Stimulated activated CD4-positive, alpha-beta T cell treated with anti-CD3 and anti-CD28 coated beads, Interleukin-4, amount 100 ng/mL, for 1 hour (primary cell): Measurements from ENCODE around the gene KIF4A.
A peak's percentile ranks its signal among the peaks of the same experiment; 100 is the strongest.

Source experiments
- DNase-seq: peaks from one replicate; pipeline ENCODE4 v3.0.0-alpha.2; 2020

The KIF4A gene

GRCh38 chrX:70410921-70411320, 121.0 kb downstream of the KIF4A start:
- no peak for DNase-seq

GRCh38 chrX:70411475-70411874, 121.6 kb downstream of the KIF4A start:
- no peak for DNase-seq

GRCh38 chrX:70421618-70422017, 131.7 kb downstream of the KIF4A start:
- DNase-seq: no peak

DNA sequence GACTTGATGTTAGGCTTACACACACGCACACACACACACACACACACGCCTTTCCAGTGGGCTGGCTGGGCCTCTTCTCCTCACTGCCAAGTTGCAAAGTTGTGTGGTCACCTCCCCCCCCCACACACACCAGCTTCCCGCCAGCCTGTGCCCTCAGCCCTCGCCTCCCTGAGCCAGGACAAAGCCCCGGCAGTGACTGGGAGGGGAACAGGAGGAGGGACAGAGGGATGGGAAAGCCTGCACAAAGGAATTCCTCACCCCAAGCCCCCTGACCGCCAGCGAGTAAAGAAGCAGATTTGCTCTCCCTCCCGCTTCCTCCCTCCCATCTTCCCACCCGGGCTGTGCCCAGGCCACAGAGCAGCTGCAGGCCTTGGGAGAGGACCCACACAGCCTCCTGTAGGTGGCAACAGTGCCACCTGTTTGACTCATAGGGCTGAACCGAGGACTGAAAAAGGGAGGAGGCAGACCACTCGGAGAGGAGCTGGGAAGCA, 133.0 kb downstream of the KIF4A start, which contains the start of gene GDPD2:
TSS of gene GDPD2 (plus strand) at position 464 of the 491 bp plus-strand sequence. CDS start 1,671 bp downstream, outside the sequence.
- DNase-seq: no peak

DNA sequence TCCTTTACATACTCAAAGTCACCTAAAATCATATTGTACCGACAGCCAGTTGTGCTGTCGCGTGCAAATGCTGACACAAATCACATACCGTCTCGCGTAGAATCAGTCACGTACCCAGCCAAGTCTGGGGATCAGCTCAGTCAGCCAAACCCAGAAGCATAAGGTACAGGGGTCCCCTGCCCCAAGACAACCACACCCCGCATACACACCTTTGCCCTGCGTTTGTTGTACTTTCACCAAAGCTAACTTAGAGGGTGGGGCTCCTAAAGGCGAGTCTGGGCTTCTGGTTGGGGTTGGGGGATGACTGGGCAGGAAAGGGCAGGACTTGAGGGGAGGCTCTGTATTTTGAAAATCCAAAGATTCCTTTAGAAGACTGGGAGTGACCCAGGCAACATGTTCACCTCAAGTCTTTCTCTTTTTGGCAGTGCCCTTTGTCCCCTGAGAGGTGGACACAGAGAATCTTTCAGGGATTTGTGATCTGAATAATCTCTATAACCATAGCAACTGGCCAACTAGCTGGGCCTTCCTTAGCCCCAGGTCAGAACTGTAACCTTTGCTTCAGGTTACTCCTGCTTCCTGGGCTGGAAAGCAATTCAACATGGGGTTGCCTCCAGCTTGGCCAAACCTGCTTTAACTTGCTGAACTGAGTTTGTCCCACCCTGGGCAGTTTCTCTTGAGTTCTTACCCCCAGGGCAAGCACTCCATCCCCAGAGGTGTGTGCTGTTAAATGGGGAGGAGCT, 134.2 kb downstream of the KIF4A start:
- no peak for DNase-seq

DNA sequence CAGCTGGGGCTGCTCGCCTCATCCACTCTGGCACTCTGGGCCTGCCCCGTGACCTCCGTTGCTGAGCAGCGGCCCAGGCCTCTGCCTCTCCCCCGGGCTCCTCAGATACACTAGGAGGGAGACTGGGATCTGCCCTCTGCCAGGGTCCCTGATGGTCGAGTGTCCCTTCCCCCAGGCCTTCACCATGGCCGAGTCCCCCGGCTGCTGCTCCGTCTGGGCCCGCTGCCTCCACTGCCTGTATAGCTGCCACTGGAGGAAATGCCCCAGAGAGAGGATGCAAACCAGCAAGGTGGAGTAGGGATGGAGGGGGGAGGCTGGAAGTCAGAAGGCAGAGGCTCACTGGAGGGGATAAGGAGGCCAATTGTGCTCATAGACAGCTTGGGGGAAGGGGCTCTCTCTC, 134.9 kb downstream of the KIF4A start:
- no peak for DNase-seq

DNA sequence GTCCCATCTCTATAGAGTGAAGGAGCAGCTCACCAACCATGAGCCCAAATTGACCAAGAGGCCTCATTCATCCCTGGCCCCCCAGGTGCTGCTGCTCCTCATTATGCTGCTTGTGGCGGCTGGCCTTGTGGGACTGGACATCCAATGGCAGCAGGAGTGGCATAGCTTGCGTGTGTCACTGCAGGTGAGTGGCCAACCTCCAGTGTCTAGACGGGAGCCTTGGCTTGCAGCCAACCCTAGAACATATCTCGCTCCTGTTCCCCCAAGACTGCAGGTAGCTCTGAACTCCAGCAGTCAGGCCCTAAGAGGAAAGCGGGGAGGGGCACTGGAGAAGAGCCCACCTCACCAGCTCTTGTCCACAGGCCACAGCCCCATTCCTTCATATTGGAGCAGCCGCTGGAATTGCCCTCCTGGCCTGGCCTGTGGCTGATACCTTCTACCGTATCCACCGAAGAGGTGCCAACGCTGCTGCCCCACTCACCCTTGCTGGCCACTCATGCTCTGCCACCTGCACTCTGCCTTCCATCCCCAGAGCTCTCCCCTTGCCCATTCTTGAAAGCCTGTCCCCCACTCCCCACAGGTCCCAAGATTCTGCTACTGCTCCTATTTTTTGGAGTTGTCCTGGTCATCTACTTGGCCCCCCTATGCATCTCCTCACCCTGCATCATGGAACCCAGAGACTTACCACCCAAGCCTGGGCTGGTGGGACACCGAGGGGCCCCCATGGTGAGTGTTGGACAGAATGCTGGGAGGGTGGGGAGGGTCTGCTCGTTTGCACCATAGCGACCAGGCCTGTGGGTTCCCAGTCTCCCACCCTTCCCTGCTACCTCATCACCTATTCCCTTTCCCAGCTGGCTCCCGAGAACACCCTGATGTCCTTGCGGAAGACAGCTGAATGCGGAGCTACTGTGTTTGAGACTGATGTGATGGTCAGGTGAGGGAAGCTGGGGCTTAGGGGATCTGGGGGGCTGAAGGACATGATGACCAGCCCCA, 136.7 kb downstream of the KIF4A start:
- no peak for DNase-seq

- no peak for DNase-seq
Observed at GRCh38 chrX:70427365-70427764, 137.5 kb downstream of the KIF4A start.

DNA sequence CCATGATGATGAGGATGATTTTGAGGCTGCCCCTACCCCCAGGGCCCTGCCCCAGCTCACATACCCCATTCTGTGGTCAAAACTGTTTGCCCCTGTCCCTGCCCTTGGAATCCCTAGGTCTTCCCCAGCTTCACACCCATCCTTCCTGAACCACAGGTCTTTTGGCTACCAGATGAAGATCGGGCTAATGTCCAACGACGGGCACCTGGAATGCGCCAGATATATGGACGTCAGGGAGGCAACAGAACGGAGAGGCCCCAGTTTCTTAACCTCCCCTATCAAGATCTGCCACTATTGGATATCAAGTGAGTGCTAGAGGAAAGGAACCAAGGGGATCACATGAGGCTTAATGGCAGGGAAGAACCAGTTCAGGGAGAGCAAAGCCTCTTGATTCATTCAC, 139.9 kb downstream of the KIF4A start:
- DNase-seq: no peak

DNA sequence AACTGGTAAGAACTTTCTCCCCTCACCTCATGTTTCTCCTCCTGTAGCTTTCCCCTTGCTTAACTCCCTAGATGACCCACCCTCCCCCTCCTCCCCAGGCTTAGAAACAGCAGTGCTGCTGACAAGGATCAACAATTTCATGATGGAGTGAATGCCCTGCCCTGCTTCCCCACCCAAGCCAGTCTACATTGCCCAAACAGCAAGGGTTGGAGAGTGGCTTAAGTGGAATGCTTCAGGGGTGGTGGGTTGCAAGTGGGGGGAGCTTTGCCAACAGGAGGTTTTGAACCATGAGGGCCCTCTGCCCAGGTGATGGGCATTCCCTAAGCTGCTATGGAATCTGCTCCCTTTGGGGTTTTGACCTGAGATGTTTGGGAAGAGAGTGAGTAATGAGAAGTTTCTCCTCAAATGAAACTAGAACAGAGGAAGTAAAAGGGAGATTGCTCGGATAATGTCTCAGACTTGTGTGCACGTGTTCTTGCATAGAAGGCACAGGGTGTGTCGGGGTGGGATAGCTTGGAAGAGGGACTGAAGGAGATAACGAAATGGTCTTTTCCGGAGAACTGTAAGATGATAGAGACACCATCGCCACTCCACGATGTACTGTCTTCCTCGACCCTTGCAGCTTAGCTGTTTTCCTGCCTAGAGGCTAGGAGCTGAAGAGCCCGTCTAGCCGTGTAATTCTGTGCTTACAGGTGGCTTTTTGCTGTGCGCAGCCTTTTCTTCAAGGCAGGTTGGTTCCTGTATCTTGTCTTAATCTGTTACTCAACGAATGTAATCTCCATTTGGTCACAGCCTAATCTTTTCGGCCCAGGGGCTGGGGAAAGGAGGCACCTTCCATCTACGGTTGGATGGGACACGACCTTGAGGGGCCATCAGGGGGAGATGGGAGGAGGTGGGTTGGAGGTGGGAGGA, 143.3 kb downstream of the KIF4A start:
- DNase-seq: no peak

DNA sequence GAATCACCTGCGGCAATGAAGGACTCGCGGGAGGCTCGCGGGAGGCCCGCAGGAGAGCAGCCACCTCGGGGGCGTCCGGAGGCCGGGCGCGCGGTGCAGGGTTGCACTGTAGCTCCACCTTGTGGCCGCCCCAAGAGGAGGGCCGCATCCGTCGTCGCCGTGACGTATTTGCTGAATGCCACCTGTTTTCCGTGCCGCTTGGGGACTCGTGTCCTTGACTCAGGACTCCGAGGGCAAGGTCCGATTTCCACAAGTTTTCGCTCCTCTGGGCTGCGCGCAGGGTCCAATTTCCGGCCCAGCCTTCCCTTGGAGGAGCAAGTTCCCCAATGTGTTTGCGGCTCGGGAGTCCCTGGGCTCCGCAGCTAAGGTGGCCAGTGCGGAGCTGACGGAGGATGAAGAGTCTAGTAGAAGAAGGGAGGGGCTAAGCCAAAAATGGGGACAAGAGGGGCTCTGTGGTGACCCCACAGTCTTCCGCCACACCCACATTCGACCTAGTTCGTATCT, 144.0 kb downstream of the KIF4A start:
- DNase-seq: peak; percentile 74

DNA sequence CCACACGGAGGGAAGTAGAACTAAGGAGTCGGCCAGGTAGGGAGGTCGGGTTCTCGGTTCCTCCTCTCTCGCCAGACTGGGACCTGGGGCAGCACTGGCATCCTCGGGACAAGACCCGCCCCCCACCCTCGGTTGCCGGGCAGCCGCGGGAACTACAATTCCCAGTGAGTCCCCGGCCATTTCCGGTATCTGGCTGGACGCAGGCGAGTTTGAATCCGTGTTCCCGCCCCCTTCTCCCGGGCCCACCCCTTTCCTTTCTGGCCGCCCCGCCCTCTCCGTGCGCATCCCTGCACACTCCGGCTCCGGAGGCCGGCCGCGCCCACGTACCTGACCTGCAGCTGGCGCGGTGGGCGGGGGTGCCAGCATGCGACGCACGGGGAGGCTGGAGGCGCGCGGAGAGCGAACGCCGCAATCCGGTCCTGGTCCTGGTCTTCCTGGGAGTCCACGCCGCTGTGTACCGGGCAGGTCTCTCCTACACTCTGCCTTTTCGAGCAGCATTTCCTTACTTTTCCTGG, 144.5 kb downstream of the KIF4A start:
- peak; percentile 58 for DNase-seq

- no peak for DNase-seq
Observed at GRCh38 chrX:70434914-70435586, 145.1 kb downstream of the KIF4A start.

DNA sequence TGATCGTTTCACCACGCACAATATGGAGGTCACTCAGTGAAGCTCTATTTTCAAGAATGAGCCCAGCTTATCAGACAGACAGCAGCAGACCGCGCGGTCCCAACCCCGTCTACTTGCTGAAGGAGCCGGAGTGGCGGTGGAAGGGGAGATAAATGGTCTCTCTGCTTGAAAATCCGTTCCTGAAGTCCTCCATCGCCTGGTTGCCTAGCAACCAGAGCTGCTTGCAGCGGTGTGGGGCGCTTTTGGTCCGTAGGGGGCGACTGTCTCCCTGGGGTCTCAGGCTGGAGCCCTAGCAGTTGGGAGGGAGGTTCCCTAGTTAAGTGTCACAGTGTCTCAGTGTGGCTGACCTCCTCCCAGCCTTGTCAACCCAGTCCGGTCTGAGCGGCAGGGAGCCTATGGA, 146.4 kb downstream of the KIF4A start:
- DNase-seq: no peak

- DNase-seq: no peak
Observed at GRCh38 chrX:70437011-70437410, 147.1 kb downstream of the KIF4A start.

DNA sequence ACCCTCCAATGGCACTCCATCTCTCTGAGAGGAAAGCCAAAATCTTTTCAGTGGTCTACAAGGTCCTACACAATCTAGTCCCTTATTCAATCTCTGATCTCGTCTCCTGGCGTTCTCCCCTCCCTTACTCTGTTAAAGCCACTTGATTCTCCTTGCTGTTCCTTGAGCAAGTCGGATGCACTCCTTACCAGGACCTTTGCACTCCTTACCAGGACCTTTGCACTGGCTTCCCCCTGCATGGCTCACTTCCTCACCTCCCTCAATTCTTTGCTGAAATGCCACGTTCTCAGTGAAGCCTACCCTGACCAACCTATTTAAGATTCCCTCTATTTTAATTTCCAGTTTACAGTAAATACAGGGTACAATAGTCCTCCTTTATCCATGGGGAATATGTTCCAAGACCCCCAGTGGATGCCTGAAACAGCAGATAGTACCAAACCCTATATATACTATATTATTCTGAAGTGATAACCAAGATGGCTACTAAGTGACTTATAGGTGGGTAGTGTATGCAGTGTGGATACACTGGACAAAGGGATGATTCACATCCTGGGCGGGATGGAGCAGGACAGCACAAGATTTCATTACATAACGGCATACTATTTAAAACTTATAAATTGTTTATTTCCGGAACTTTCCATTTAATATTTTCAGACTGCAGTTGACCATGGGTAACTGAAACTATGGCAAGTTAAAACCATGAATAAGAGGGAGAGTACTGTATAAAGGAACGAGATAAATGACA, 148.2 kb downstream of the KIF4A start:
- no peak for DNase-seq

GRCh38 chrX:70439016-70439415, 149.1 kb downstream of the KIF4A start:
- DNase-seq: no peak

DNA sequence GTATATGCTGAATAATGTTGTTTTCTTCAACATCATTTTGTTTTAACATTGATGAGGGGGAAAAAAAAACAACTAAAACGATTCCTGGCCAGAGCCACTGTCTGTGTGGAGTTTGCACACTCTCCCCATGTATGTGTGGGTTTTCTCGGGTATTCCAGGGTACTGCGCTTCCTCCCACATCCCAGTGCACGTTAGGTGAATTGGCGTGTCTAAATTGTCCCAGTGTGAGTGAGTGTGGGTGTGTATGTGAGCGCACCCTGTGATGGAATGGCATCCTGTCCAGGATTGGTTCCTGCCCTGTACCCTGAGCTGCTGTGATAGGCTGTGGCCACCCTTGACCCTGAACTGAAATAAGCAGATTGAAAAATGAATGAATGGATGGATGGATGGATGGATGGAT, 152.3 kb downstream of the KIF4A start:
- no peak for DNase-seq

DNA sequence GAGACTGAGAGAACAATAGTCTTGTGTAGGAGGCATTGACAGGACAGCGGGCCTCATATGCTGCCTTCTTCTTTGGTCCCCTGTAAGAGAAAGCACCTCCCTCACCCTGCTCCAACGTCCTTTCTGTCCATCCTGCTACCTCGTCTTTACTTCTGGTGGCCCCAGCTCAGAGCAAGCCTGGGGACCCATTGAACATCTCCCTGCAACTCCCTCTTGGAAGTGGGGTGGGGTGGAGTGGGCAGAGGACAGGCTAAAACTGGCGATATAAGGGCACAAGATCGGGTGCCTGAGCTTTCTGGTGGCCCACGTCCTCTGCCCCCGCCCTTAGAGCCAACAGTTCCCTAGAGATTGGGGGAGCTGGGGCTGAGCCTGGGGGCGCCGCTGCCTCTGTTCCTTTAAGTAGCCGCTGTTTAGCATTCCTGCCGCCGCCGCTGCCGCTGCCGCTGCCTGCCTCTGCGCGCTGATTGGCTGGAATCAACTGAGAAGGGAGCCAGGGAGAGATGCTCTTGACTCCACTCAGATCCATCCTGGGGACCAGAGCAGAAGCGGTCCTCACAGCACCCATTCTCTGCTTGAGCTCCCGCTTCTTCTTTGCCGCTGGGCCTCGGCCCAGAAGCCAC, 154.5 kb downstream of the KIF4A start, which contains the start of gene DLG3:
TSS of gene DLG3 (plus strand) at position 510 of the 620 bp plus-strand sequence. CDS start 367 bp downstream, outside the sequence.
- DNase-seq: peak; percentile 19
